Epithelial cell of prostate (primary cell): Measurements from ENCODE around the gene GPR137.
"Not testable (repeated sequence)": the region's sequence is repeated elsewhere in the genome, so short reads cannot be mapped to it uniquely, and the experiment has no call there.

Experiments
- DNase-seq: peaks from one replicate; pipeline ENCODE4 v3.0.0-alpha.2; 2011; ENCODE audit warnings: low read depth, low spot score
- H3K27ac ChIP-seq: fragments of 450-650 bp; 2 replicates; pipeline ENCODE4 v1.5.1; 2017; ENCODE audit warnings: mild to moderate bottlenecking

The GPR137 gene

DNA sequence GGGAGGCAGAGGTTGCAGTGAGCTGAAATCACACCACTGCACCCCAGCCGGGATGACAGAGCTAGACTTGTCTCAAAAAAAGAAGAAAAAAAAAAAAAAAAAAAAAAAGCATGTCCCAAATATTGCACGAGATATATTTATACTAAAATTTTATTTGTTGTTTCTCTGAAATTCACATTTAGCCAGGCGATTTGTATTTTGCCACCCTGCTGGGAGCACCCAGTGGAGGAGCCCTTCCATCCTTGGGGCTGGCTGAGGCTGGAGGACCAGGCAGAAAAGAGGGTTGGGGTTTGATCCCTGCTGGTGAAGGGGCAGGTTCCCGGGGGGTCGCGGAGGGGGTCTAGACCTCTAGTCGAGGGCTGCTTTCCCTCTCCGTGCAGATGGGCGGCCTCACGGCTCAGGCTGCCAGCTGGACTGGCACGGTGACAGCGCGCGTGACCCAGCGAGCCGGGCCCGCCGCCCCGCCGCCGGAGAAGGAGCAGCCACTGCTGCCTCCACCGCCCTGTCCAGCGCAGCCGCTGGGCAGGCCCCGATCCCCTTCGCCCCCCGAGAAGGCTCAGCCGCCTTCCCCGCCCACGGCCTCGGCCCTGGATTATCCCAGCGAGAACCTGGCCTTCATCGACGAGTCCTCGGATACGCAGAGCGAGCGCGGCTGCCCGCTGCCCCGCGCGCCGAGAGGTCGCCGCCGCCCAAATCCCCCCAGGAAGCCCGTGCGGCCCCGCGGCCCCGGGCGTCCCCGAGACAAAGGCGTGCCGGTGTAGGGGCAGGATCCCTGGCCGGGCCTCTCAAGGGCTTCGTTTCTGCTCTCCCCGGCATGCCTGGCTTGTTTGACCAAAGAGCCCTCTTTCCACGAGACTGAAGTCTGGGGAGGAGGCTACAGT lies 13.6 kb downstream of the GPR137 start:
- DNase-seq: no peak
- H3K27ac ChIP-seq: no peak overlapping the region

DNA sequence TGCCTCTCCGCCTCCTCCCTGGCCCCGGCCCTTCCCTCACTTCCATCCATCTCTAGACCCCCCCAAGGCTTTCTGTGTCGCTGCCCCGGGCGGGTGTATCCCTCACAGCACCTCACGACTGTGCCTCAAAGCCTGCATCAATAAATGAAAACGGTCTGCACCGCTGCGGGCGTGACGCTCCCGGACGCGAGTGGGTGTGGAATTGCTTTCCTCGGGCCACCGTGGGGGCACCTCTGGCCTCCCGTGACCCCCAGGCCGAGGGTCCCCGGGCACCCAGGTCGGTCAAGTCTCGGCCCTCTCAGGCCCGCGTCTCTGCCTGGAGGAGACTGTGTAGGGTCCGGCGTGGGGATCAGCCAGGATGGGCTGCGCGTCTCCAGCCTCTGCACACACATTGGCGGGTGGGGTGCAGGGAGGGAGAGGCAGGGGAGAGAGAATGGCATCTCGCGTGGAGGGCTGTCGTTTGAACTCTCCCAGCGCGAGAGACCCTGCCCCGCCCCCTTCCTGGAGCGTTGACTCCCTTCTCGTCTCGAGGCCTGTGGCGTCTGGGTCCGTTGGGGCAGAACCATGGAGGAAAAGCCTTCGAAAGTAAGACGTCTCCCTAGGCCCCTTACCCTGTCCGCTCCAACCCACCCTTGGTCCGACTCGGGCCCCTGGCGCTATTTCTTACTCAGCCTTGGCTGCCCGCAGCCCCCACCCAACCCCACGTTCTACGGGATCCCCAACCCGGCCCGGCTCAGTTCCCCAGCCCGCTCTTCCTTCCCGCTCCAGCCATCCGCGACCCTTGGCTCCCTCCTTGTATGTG lies 14.4 kb downstream of the GPR137 start, which contains the start of gene CATSPERZ:
Gene CATSPERZ (plus strand): TSS at position 512 of the 802 bp plus-strand sequence. CDS start 53 bp downstream, at position 565.
- no peak for DNase-seq
- H3K27ac ChIP-seq: no peak within 1 kb of the TSS

DNA sequence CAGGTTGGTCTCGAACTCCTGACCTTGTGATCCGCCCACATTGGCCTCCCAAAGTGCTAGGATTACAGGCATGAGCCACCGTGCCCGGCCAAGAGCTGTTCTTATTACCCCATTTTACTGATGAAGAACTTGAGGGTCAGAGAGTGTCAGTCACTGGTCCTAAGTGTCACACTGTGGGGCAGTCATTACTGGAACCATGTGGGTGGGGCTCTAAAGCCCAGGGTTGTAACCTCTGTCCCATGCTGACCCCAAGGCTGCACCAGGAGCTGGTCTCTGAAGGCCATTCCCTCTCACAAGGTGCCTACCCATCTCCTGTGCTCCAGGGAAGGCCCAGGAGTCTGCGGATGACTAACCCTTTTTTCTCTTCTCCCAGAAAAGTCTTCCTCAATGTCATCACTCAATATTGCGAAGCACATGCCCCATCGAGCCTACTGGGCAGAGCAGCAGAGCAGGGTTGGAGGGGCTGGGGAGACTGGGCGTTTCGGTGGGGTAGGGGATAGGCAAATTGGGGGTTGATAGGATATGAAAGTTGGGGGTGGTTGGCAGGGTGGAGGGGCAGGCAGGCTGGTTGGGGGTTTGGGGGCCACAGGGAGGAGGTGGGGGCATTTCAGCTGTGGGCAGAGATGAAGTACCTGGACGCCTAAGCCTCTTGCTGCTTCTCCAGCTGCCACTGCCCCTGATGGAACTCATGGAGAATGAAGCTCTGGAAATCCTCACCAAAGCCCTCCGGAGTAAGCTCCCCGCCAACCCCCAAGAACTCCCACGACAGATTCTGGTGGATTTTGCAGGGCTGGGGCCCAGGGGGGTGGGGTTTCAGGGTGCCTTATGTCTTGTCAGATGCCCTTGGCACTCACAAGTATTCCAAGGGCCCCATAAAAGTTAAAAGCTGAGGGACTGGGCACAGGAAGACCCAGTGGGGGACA lies 17.7 kb downstream of the GPR137 start:
- no peak for DNase-seq
- no peak overlapping the region for H3K27ac ChIP-seq

DNA sequence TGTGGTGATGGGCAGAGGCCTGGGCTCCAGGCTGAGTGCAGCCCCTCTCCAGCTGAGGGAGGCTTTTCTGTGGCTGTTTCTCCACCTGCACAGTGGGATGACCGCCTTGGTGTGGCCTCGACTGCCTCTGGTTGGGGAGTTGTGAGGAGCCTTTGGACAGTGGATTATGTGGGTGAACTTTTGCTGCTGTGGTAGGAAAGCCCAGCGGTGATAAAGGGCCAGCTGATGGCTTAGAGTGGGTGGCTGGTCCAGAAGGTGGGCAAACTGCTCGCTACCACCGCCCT lies 18.3 kb downstream of the GPR137 start:
- no peak for DNase-seq
- peak overlapping the region; percentile 74 for H3K27ac ChIP-seq

DNA sequence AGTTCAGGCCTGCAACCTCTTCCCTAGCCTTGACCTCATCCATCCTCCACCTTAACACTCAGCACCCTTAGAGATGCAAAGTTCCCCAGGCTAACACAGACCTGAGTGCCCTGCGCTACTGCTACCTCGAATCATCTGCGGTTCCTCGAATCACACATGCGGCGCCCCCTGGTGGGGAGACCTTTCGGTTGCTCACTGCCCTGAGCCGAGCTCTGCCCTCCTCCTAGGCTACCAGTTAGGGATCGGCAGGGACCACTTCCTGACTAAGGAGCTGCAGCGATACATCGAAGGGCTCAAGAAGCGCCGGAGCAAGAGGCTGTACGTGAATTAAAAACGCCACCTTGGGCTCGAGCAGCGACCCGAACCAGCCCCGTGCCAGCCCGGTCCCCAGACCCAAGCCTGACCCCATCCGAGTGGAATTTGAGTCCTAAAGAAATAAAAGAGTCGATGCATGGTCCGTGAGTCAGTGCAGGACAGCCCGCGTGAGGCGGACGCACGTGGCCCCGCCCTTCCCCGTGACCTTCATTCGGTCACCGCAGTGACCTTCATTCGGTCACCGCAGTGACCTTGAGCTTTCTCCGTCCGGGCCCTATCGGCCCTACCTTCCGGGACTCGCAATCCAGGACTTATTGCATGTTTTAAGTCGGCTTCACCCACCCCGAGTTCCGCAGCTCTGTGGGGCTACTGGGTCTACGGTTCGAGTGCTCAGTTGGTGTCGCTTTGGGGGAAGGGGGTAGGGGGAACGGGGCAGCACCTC lies 18.8 kb downstream of the GPR137 start:
- peak overlapping the region; percentile 74 for H3K27ac ChIP-seq
- DNase-seq: no peak

DNA sequence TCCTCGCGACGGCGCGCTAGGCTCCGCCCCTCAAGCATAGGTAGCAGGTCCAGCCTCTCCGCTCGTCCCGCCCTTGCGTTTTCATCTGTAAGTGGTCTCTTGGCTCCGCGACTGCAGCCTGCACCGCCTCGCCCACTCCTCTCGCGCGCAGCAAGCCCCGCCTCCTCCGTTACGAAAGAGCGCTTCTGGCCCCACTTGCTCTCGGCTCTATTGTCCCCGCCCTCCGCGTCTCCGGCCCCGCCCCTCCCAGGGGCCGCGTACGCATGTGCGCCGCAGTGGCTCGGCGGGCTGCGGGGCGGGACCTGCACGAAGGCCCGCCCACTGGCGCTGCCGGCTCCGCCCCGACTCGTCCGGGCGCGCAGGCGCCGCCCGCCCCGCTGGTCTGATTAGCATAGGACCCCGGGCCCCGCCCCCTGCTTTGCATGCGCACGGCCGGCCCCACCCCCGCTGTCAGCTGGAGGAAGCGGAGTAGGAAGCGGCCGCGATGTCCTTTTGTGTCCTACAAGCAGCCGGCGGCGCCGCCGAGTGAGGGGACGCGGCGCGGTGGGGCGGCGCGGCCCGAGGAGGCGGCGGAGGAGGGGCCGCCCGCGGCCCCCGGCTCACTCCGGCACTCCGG lies 19.5 kb downstream of the GPR137 start, which contains the start of gene ESRRA:
Gene ESRRA (plus strand): TSS at position 450 of the 616 bp plus-strand sequence. CDS start 1,656 bp downstream, outside the sequence.
- peak within 1 kb of the TSS; percentile 74 for H3K27ac ChIP-seq
- DNase-seq: peak; percentile 82

DNA sequence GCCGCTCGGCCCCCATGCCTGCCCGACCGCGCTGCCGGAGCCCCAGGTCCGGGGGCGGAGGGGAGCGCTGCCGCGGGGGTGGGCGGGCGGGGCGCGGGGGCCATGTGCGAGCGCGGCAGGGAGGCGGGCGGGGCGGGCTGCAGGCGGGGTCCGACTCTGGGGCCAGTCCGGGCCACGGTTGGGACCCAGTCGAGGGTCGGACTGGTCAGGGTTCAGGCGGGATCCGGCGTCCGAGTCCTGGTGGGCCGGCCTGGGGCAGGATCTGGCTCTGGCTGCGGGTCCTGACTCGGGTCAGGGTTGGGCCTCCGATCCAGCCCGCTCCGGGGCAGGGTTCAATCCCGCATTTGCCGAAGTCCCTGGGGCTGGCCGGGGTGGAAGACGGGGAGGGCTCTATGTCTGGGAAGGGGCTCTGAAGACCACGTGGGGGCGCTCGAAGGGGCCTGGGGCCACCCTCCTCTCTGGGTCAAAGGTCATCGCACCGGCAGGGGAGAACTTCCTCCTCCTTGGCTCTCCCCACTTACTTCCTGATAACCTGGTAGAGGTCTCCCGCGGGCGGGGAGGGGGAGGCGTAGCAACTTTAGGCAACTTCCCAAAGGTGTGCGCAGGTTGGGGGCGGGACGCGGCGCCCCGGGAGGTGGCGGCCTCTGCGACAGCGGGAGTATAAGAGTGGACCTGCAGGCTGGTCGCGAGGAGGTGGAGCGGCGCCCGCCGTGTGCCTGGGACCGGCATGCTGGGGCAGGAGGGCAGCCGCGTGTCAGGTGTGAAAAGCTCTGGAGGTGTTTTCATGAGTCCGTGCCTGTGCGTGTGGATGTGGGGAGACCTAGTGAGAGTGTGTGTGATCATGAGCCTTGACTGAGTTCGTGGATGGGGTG lies 20.3 kb downstream of the GPR137 start:
- DNase-seq: no peak
- peak overlapping the region; percentile 74 for H3K27ac ChIP-seq

DNA sequence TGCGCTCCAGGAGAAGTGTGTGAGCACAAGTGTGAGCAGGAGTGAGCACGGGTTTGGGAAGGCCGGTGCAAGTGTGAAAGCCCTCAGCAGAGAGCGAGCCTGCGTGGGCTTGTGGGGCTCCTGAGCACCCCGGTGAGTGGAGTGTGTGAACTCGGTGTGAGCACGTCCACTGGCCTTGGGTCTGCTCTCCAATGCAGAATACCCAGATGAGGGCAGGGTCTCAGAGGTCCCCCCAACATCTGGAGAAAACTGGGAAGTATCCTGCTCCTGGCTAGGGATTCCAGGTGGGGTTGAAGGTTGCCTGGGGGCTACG lies 20.9 kb downstream of the GPR137 start:
- peak overlapping the region; percentile 74 for H3K27ac ChIP-seq
- DNase-seq: no peak

DNA sequence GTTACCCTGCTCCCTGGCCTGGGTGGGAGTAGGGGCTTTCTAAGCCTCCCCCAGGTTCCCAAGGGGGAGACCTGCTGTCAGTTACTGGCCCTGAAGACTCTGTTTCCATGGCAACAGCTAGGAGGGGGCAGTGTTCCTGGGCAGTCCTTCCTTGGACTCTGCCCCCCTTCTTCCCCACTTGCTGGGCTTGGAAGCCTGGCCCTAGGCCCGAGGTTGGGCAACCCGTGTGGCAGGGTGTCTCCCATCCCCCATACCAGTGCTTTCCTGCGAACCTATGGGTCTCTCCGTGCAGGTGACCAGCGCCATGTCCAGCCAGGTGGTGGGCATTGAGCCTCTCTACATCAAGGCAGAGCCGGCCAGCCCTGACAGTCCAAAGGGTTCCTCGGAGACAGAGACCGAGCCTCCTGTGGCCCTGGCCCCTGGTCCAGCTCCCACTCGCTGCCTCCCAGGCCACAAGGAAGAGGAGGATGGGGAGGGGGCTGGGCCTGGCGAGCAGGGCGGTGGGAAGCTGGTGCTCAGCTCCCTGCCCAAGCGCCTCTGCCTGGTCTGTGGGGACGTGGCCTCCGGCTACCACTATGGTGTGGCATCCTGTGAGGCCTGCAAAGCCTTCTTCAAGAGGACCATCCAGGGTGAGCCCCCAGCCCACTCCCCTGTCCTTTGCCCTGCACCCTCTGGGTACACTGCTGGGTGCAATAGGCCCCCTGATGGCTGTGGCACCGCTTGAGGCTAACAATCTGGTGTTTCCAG lies 21.4 kb downstream of the GPR137 start:
- DNase-seq: no peak
- H3K27ac ChIP-seq: peak overlapping the region; percentile 74

DNA sequence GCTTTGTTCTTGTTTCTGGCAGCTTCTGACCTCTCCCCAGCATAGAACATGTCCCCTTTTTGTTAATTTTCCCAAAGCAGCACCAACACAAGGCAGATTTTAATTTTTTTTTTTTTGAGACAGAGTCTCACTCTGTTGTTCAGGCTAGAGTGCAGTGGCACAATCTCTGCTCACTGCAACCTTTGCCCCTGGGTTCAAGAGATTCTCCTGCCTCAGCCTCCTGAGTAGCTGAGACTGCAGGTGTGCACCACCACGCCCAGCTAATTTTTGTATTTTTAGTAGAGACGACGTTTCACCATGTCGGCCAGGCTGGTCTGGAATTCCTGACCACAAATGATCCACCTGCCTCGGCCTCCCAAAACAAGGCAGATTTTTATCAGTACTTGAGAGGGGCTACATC lies 22.1 kb downstream of the GPR137 start:
- not testable (repeated sequence) for DNase-seq, H3K27ac ChIP-seq

DNA sequence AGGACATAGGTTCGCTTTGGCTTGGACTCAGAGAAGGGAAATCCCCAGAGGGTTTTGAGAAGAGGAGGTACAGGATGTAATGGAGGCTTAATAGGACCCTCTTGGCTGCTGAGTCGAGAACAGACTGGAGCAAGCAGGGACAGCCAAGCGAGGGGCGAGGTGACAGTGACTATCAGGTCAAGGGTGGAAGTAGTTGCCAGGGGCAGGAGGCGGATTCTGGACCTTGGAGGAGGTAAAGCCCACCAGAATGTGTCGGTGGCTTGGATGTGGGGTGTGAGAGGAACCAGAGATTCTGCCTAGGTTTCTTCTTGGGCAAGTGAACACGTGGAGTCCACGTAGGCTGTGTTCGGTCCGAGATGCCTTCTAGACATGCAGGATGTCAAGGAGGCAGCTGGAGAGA lies 27.3 kb downstream of the GPR137 start:
- no peak for DNase-seq
- no peak overlapping the region for H3K27ac ChIP-seq

DNA sequence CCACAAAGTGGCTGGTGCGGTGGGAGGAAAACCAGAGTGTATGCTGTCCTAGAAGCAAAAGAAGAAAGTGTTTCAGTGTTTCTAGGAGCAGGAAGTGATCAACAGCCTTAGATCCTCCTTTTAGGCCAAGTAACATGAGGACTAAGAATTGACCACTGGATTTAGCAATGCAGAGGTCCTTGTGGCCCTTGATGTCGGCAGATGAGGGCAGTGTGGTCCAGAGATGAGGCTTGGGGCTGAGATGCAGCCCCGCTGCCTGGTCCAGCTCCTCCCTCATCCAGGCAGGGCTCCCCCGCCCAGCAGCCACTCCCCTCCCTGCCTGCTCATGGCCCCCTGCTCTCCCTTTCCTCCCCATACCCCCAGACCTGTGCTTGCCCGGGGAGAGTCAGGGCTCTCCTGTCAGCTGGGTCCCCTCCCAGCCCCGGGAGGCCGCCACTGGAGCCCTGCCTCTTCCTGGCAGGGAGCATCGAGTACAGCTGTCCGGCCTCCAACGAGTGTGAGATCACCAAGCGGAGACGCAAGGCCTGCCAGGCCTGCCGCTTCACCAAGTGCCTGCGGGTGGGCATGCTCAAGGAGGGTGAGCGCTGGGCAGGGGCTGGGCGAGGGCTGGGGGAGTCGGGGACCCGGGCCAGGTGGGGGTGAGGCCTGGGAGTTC lies 28.0 kb downstream of the GPR137 start:
- no peak overlapping the region for H3K27ac ChIP-seq
- DNase-seq: no peak

DNA sequence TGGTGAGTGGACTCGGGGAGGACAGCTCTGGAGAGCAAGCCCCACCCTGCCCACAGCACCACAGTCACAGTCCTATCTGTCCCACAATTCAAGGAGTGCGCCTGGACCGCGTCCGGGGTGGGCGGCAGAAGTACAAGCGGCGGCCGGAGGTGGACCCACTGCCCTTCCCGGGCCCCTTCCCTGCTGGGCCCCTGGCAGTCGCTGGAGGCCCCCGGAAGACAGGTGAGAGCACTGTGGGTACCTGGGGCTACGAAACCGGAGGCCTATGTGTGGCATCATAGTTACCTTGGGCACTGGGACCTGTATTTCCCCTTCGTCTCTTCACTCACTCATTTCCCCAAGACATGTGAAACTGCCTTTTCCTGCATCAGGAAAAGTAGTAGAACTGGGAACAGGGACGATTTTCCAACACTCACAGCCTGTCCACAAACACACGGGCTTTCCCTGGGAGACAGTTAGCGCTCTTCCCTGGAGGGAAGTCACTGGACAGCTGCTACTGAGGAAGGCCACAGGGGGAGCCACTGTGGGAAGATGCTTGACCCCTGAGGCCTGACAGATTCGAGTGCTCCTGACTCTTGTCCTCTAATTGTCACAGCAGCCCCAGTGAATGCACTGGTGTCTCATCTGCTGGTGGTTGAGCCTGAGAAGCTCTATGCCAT lies 28.6 kb downstream of the GPR137 start:
- no peak for DNase-seq
- no peak overlapping the region for H3K27ac ChIP-seq

DNA sequence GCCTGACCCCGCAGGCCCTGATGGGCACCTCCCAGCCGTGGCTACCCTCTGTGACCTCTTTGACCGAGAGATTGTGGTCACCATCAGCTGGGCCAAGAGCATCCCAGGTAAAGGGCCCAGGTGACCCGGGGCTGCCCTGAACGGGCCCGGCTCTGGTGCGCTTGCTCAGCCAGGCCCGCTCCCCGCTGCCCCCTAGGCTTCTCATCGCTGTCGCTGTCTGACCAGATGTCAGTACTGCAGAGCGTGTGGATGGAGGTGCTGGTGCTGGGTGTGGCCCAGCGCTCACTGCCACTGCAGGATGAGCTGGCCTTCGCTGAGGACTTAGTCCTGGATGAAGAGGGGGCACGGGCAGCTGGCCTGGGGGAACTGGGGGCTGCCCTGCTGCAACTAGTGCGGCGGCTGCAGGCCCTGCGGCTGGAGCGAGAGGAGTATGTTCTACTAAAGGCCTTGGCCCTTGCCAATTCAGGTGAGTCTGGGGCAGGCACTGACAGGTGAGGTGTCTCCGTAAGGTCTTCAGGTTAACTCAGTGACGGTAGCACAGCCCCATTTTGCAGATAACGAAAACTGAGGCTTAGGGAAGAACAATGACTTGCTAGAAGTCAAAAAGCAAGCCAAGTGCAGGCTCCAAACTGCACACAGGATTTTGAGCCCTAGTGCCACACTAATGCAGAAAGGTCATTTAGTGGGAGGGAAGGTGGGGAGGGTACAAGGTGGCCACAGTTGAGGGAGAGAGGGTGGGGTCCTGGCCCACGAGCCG lies 29.3 kb downstream of the GPR137 start:
- no peak overlapping the region for H3K27ac ChIP-seq
- no peak for DNase-seq

DNA sequence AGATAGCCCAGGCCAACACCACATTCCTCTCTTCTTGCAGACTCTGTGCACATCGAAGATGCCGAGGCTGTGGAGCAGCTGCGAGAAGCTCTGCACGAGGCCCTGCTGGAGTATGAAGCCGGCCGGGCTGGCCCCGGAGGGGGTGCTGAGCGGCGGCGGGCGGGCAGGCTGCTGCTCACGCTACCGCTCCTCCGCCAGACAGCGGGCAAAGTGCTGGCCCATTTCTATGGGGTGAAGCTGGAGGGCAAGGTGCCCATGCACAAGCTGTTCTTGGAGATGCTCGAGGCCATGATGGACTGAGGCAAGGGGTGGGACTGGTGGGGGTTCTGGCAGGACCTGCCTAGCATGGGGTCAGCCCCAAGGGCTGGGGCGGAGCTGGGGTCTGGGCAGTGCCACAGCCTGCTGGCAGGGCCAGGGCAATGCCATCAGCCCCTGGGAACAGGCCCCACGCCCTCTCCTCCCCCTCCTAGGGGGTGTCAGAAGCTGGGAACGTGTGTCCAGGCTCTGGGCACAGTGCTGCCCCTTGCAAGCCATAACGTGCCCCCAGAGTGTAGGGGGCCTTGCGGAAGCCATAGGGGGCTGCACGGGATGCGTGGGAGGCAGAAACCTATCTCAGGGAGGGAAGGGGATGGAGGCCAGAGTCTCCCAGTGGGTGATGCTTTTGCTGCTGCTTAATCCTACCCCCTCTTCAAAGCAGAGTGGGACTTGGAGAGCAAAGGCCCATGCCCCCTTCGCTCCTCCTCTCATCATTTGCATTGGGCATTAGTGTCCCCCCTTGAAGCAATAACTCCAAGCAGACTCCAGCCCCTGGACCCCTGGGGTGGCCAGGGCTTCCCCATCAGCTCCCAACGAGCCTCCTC lies 30.2 kb downstream of the GPR137 start:
- DNase-seq: not testable (repeated sequence)

More for the DNA sequence above, 30.2 kb downstream of the GPR137 start:
- H3K27ac ChIP-seq: peak overlapping the region; percentile 98
